Activated CD4-positive, alpha-beta T cell treated with anti-CD3 and anti-CD28 coated beads for 1 hour (primary cell): ENCODE measurements around the gene LRRC17.
"Not testable (repeated sequence)": the region's sequence is repeated elsewhere in the genome, so short reads cannot be mapped to it uniquely, and the experiment has no call there.

Experiments
- DNase-seq: peaks from one replicate; pipeline ENCODE4 v3.0.0-alpha.2; 2020

Gene LRRC17

DNA sequence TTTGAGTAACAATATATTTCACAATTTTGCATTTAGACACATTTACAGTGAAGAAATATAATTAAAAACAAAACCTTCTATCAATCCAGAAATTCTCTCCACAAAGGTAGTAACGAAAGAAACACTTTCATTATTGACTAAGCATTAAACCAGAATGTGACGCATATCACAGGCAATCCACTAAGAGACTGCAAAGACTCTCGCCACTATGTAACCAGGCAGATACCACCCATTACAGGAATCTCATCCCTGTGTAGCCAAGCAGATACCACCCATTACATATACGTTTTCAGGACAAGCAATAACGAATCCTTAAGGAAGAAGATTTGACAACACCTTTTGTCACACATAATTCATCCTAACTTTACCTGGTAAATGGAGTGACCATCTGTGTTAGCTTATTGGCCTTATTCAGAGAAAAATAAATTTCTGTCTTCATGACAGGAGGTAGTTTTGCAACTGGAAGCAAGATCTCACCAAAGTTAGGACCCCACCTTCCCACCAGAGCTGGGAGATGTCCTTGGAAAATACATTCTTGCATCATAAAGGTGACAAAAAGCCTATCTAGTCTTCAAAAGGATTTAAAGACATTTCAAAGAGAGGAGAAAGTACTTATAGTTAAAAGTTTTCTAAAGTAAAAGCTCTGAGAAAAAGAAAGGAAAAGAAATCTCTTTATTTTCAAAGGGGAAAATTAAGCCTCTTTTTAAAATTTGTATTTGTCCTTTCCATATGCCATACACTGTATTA is 30.8 kb downstream of the LRRC17 start:
- DNase-seq: no peak

DNA sequence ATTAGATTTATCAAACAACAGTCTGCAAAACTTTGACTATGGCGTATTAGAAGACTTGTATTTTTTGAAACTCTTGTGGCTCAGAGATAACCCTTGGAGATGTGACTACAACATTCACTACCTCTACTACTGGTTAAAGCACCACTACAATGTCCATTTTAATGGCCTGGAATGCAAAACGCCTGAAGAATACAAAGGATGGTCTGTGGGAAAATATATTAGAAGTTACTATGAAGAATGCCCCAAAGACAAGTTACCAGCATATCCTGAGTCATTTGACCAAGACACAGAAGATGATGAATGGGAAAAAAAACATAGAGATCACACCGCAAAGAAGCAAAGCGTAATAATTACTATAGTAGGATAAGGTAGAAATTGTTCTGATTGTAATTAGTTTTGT is 31.4 kb downstream of the LRRC17 start:
- DNase-seq: no peak

DNA sequence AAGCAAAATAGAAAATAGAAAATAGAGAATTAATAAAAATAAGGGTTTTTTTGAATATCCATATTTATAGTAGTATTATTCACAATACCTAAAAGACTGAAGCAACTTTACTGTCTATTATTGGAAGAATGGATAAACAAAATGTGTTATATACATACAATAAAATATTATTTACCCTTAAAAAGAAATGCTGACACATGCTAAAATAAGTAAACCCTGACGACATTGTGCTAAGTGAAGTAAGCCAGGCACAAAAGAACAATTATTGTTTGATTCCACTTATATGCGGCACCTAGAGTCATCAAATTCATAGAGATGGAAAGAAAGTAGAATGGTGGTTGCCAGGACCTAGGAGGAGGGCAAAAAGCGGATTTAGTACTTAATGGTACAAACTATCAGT is 39.0 kb downstream of the LRRC17 start:
- DNase-seq: no peak

DNA sequence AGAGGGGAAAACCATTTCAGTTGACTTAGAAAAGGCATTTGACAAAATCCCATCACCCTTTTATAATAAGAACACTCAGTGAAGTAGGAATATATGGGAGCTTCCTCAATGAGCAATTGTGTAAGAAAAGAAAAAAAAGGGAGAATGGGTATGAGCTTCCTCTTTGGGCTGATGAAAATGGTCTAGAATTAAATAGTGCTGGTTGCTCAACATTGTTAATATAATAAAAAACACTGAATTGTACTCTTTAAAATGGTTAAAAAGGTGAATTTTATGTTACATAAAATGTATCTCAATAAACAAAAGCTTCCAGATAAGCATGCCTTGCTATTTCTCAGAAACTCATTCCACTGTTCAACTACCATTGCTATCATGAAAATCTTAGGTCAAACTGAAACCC is 40.6 kb downstream of the LRRC17 start:
- DNase-seq: no peak

DNA sequence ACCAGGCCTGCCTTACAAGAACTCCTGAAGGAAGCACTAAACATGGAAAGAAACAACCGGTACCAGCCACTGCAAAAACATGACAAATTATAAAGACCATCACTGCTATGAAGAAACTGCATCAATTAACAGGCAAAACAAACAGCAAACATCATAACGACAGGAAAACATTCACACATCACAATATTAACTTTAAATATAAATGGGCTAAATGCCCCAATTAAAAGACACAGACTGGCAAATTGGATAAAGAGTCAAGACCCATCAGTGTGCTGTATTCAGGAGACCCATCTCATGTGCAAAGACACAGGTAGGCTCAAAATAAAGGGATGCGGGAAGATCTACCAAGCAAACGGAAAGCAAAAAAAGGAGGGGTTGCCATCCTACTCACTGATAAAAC is 41.6 kb downstream of the LRRC17 start:
- DNase-seq: not testable (repeated sequence)

DNA sequence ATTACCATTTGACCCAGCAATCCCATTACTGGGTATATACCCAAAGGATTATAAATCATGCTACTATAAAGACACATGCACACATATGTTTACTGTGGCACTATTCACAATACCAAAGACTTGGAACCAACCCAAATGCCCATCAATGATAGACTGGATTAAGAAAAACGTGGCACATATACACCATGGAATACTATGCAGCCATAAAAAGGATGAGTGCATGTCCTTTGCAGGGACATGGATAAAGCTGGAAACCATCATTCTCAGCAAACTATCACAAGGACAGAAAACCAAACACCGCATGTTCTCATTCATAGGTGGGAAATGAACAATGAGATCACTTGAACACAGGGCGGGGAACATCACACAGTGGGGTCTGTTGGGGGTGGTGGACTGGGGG is 45.2 kb downstream of the LRRC17 start:
- DNase-seq: not testable (repeated sequence)

DNA sequence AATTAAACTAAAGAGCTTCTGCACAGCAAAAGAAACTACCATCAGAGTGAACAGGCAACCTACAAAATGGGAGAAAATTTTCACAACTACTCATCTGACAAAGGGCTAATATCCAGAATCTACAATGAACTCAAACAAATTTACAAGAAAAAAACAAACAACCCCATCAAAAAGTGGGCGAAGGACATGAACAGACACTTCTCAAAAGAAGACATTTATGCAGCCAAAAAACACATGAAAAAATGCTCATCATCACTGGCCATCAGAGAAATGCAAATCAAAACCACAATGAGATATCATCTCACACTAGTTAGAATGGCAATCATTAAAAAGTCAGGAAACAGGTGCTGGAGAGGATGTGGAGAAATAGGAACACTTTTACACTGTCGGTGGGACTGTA is 49.2 kb downstream of the LRRC17 start:
- not testable (repeated sequence) for DNase-seq

DNA sequence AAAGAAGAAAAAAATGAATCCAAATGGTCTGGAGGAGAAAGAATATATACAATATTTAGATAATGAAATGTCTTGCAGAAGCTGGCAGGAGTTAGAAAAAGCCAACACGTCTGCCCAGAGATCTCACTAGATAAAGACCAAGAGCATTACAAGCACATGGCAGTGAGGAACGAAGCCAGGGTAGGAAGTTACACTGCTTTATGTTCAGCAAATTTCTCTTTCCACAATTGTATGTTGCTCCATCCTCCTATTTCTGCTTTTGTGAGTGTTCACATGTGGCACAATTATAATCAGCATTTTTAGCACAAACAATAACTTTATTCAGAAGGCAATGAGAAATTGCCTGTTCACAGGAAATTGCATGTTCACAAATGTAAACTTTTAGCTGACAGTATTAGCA is 53.7 kb downstream of the LRRC17 start:
- no peak for DNase-seq

DNA sequence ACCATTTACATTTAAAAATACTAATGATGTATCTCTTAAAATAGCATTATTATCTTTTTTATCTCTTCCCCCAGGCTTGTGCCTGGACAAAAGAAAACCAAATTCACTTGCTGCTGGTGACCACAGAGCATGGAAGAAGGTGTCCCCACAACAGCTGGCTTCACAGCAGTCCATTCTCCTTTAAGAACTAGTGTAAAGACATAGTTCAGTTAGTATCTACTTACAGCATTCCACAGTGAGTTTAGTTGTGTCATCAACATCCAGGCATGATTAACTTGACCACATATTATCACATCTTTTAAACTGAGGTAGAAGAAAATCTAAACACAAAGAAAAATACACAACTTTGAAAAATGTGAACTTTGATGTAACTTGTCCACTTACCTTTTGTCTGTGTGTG is 55.0 kb downstream of the LRRC17 start:
- DNase-seq: no peak

DNA sequence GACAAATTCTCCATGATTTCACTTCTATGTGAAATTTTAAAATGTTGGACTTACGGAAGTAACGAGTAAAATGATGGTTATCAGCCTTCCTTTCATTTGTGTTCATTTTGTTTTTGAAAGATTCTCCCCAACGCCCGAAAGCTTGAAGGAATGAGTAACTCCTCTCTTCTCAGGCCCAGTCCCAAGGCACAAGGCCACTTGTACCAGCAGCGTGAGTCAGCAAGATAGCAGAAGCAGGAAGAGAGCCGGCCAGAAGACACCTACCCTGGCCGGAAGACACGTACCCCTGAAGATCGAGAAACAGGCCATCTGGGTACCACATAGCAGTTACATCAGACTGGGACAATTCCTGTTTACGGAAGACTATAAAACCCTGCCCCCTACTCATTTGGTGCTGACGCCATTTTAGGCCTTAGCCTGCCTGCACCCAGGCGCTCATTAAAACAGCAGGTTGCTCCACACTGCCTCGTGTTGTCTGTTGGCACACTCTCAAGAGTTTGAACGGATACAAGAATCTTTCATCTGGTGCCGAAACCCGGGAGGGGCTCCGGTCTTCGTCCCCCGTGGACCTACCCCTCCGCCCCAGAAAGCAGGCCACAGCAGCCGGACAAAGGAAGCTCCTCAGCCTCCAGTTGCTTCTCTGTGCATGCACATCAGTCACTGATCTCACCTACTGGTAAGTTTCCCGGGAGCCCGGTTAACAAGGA is 60.4 kb downstream of the LRRC17 start:
- no peak for DNase-seq

DNA sequence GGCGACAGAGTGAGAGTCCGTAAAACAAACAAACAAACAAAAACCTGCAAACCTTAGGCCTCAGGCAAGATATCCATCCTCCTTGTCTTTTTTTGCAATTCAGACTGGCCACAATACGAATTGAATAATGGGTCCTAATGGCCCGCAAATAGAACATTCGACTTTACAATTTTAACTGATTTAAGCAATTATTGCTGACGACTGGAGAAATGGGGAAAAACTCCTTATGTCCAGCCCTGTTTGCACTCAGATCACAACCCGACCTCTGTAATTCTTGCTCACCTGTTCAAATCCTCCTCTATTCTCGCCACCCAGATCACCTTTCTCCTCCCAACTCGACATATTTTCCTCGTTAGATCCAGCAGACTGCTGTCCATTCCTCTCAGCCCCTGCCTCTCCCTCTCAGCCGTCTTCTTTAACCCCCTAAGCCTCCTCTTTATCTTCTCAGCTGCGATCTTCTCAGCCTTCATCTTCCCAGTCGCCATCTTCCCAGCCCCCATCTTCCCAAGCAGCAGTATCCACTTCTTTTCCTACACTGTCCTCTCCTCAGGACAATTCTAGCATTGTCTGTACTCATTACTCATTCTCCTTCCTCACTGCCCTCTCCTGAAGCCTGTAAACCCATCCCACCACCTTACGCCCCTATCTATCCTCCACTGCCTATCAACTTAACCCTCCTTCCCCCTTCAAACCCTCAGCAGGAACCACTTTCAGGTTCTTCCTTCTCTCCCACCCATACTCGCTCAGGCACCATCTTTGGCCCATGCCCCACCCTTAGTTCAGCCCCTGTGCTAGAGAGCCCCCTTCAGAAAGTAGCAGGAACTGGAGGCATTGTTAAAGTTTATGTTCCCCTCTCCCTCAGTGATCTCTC is 61.8 kb downstream of the LRRC17 start:
- DNase-seq: no peak

DNA sequence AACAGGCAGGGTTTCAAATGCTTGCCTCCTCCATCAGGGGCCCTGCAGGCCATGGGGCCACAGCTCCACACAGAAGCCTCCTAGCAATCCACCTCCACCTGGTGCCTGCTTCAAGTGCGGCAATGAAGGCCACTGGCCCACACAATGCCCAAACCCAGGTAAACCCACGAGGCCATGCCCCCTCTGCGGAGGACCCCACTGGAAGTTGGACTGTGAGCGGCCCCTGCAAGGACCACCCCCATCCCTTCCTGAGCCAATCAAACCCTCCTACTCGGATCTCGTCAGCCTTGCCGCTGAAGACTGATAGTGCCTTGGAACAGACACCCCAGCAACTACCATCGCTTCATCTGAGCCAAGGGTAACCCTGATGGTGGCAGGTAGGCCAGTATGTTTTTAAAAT is 63.1 kb downstream of the LRRC17 start:
- no peak for DNase-seq

DNA sequence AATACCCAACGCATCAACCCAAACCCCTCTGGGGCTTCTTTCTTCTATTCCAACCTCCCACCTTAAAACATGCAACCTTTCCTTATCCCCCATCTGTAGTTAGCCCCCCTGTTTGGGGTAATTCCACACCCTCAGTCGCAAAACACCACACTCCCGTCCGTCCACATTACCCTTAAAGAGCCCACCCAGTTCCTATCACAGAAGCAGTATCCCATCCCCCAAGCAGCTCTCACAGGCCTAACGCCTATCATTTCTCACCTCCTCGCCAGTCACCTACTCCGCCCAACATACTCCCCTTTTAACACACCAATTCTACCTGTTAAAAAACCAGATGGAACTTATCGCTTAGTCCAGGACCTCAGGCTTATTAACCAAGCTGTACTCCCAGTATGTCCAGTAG is 63.7 kb downstream of the LRRC17 start:
- DNase-seq: no peak

DNA sequence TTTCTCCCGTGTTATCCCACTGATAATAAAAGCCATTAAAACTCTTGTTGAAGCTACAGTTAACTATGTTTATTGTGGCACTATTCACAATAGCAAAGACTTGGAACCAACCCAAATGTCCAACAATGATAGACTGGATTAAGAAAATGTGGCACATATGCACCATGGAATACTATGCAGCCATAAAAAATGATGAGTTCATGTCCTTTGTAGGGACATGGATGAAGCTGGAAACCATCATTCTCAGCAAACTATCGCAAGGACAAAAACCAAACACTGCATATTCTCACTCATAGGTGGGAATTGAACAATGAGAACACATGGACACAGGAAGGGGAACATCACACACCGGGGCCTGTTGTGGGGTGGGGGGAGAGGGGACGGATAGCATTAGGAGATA is 64.8 kb downstream of the LRRC17 start:
- DNase-seq: not testable (repeated sequence)

DNA sequence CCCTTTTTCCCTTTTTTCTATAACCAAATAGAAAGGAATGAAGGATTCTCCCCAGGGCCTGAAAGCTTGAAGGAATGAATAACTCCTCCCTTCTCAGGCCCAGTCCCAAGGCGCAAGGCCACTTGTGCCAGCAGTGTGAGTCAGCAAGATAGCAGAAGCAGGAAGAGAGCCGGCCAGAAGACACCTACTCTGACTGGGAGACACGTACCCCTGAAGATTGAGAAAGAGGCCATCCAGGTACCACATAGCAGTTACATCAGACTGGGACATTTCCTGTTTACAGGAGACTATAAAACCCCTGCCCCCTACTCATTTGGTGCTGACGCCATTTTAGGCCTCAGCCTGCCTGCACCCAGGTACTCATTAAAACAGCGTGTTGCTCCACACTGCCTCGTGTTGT is 65.5 kb downstream of the LRRC17 start:
- no peak for DNase-seq

DNA sequence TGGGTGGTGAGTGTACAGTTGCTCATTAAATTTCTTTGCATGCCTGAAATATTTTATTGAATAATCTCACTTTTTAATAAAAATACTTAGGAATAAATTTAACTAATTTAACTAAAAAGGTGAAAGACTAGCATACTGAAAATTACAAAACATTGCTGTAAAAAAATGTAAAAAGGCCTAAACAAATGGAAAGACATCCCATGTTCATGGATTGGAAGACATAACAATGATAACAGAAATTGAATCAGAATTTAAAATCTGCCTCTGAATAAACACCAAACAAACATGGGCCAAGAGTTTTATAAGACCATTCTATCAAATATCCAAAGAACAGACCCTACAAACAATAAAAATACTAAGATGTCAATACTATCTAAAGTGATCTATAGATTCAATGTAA is 66.9 kb downstream of the LRRC17 start:
- no peak for DNase-seq

DNA sequence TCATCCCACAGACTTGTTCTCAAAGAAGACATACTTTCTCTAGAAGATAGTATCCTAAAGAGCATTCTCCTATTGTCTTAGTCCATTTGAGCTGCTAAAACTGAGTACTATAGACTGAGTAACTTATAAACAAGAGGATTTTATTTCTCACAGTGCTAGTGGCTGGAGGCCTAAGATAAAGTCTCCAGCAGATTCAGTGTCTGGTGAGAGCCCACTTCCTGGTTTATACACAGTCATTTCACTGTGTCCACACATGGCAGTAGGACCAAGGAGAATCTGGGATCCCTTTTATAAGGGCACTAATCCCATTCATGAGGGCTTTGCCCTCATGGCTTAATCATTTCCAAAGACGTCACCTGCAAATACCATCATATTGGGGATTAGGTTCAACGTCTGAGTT is 68.7 kb downstream of the LRRC17 start:
- no peak for DNase-seq

DNA sequence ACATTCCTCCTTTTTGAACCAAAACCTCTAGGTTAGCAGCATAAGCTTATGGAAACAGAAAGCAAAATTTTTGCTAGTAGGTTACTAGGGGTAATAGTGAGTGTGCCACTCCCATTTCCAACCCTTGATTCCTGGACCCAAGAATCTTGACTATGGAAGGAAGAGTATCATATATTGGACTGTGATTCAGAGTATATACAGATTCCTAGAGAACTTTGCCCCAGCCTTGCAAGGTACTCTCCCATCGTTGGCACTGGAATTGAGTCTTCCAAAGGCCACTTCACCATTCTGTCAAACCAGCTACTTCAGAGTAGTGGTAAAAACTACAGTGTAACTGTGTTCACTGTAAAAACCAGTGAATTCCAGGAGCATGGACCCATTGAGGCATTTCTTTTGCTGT is 69.4 kb downstream of the LRRC17 start:
- DNase-seq: no peak

DNA sequence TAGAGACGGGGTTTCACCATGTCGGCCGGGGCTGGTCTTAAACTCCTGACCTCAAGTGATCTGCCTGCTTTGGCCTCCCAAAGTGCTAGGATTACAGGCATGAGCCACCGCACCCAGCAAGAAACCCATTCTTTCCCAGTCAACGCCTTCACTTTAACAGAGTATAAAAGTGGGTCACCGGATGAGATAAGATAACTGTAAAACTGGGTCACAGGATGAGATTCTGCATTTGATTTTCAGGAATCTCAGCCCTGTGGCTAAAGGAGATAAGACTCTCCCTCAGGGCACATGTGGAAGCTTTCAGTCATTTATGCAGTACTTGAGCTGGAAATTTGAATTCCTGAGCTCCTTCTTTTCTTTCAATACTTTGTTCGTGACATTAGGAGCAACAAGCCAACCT is 70.8 kb downstream of the LRRC17 start:
- DNase-seq: no peak

DNA sequence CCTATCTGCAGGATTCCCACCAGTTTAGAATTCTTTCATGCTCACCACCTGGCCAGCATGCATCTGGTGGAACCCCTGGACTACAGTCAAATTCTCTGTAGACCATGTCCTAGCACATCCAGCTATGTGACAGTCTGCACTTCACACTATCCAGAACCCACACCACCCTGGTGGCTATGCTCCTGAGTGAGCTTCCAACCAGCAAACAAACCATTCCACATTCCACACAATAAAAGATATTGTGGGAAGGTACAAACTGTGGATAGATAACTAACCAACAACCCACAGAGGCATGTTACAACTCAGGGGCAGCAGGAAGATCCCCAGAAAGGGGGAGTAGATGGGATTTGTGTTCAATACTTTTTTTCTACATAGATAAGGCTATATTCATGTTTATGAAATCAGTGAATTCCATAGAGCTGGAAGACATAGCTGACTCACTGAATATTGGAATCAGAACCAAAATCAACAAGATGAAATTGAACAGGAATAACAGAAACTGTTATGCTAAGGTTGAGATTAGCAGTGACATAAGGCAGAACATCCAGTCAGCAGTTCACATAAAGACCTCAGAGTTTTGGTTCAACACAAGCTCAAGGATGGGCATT is 72.5 kb downstream of the LRRC17 start:
- DNase-seq: no peak

DNA sequence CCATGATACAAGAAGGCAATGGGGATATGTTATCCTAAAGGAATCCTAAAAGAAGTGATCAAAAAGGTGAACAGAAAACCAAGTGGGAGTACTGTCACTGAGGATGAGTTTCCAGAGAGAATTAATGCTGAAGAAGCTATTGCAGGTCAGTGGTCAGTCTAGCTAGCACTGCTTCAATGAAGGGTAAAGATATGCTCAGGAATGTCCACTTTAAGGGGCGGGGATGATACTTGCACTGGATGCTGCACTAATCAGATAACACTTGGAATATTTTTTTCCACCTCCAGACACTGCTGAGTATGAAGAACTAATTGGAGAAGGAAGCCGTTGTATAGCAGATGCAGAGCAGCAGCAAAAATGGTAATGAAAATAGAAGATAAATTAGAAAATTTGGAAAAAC is 75.3 kb downstream of the LRRC17 start:
- no peak for DNase-seq

DNA sequence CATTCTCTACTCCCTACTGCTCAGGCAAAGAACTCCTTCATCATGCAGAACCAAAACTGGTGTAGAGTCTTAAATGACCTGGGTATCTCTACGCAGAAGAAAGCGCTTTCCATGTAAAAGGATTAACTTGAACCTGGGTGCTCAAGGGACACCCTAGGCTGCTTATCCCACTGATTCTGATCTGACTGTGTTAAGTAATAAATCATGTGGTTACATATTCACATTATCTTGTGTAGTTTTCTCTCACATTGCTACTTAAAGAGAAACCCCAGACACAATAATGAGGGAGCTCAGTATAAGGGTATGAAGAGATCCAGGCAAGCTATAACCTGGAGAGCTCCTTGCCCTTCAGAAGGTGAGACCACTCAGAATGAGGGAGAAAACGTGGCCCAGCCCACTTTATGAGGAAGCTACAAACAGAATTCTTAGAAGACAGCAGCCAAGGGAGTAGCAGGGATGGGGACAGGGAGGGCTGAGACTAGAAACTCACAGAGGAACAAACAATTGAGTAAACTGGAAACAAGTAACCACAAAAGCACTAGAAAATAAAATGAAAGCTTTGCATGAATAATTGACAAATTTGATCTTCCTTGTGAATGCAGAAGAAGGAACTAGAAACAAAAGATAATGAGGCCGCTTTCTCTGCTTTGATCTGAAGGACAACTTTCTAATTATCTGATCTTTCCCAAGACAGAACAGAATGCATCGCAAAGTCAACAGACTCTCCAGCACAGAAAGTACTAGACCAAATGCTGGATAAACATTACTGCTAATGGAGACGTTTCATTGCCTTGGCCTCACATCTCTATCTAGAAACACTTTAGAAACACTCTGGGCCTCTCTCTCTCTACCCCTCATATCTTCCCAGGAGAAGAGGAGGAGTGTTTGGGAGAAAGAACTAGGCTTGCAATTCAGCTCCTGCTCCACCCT is 76.1 kb downstream of the LRRC17 start:
- no peak for DNase-seq
